Brain microvascular endothelial cell (primary cell): Measurements from ENCODE around the gene IPPK.

Experiments
- DNase-seq: peaks from one replicate; pipeline ENCODE4 v3.0.0-alpha.2; 2020
- H3K27ac ChIP-seq: fragments of 250-450 bp; sonication (Bioruptor Pico); 2 replicates; pipeline ENCODE4 v1.5.1; 2020; ENCODE audit warnings: mild to moderate bottlenecking, moderate library complexity
- H3K27me3 ChIP-seq: fragments of 250-450 bp; sonication (Bioruptor Pico); replicated peaks from 2 replicates; pipeline ENCODE4 v1.5.1; 2020; ENCODE audit warnings: mild to moderate bottlenecking
- H3K36me3 ChIP-seq: fragments of 250-450 bp; sonication (Bioruptor Pico); replicated peaks from 2 replicates; pipeline ENCODE4 v1.5.1; 2020; ENCODE audit warnings: mild to moderate bottlenecking
- H3K4me3 ChIP-seq: 2 replicates; pipeline ENCODE4 v1.5.1; 2011; ENCODE audit warnings: low read depth, mild to moderate bottlenecking, control low read depth, low read length, moderate library complexity
- CTCF ChIP-seq: IDR thresholded peaks from 2 replicates; pipeline ENCODE4 v1.5.1; 2011; ENCODE audit warnings: low read depth, mild to moderate bottlenecking, moderate library complexity, low read length, control low read depth, inconsistent platforms; ENCODE audit errors: missing control alignments
- in situ Hi-C: cut with HindIII; loops from 2 replicates; pipeline ENCODE4 v1.10.0; 2017; ENCODE audit warnings: low sequenced_read_pairs, low pct_ligation_motif_present

IPPK gene

GRCh38 chr9:92660266-92660665, 9.7 kb downstream of the IPPK start:
- TF ChIP-seq CTCF, result no peak
- in situ Hi-C loops, result no loop called here

GRCh38 chr9:92659601-92660000, 10.3 kb downstream of the IPPK start:
- Histone ChIP-seq H3K4me3 (no peak overlapping the region), H3K27ac (no peak overlapping the region), H3K36me3 (peaks cover 31% of the 10 kb centered on the region), H3K27me3 (no peaks in the 10 kb centered on the region)
- DNase-seq, result no peak
- no peak for TF ChIP-seq CTCF
- in situ Hi-C loops, result no loop called here

More at GRCh38 chr9:92660266-92660665, 9.7 kb downstream of the IPPK start:
- DNase-seq, result no peak
- H3K27ac ChIP-seq, result no peak overlapping the region
- no peaks in the 10 kb centered on the region for H3K27me3 ChIP-seq
- H3K36me3 ChIP-seq, result peaks cover 24% of the 10 kb centered on the region
- no peak overlapping the region for H3K4me3 ChIP-seq

GRCh38 chr9:92658611-92659010, 11.3 kb downstream of the IPPK start:
- no peak overlapping the region for H3K27ac ChIP-seq
- TF ChIP-seq CTCF, result no peak
- no peak overlapping the region for H3K4me3 ChIP-seq

GRCh38 chr9:92658176-92658575, 11.8 kb downstream of the IPPK start:
- in situ Hi-C loops, result no loop called here
- no peak overlapping the region for H3K27ac ChIP-seq
- no peak for TF ChIP-seq CTCF
- no peak overlapping the region for H3K4me3 ChIP-seq
- peaks cover 40% of the 10 kb centered on the region for H3K36me3 ChIP-seq
- H3K27me3 ChIP-seq, result no peaks in the 10 kb centered on the region
- DNase-seq, result no peak

More at GRCh38 chr9:92658611-92659010, 11.3 kb downstream of the IPPK start:
- in situ Hi-C loops, result no loop called here
- H3K36me3 ChIP-seq, result peaks cover 36% of the 10 kb centered on the region
- no peaks in the 10 kb centered on the region for H3K27me3 ChIP-seq
- DNase-seq, result no peak

GRCh38 chr9:92657296-92658094, 12.4 kb downstream of the IPPK start:
- peak; percentile 34 for TF ChIP-seq CTCF
- no peak overlapping the region for H3K27ac ChIP-seq
- no peak for DNase-seq

GRCh38 chr9:92656537-92656925, 13.4 kb downstream of the IPPK start:
- Histone ChIP-seq H3K36me3 (peaks cover 43% of the 10 kb centered on the region), H3K4me3 (no peak overlapping the region), H3K27ac (no peak overlapping the region), H3K27me3 (no peaks in the 10 kb centered on the region)
- no peak for TF ChIP-seq CTCF
- in situ Hi-C loops, result no loop called here
- no peak for DNase-seq

More at GRCh38 chr9:92657296-92658094, 12.4 kb downstream of the IPPK start:
- Histone ChIP-seq H3K4me3 (no peak overlapping the region), H3K27me3 (no peaks in the 10 kb centered on the region), H3K36me3 (peaks cover 37% of the 10 kb centered on the region)
- in situ Hi-C loops, result no loop called here
